Stimulated activated naive B cell treated with anti-CD40 and anti-IgM and Interleukin-4, amounts not matched to agents 10 μg/mL and 1 μg/mL and 100 μg/mL, for 72 hours (primary cell): ENCODE results near the gene POU5F1.
A peak's percentile ranks its signal among the peaks of the same experiment; 100 is the strongest.

Source experiments
- ATAC-seq, 2 donors: fragments of 150-1000 bp; cut with Tn5 transposase; replicated peaks; 2 replicates each; pipeline ENCODE4 v1.10.0; 2021; ENCODE audit warnings: moderate library complexity in 1 of 2
- DNase-seq: peaks from one replicate; pipeline ENCODE4 v3.0.0; 2021
- H3K27ac Mint-ChIP-seq: one replicate; pipeline ENCODE4 v1.8.0; 2022; ENCODE audit warnings: mild to moderate bottlenecking, mixed read lengths
- H3K27me3 Mint-ChIP-seq, 2 donors: one replicate each; pipeline ENCODE4 v1.8.0; 2022; ENCODE audit warnings: mixed read lengths in 2 of 2
- H3K36me3 Mint-ChIP-seq, 2 donors: one replicate each; pipeline ENCODE4 v1.8.0; 2022; ENCODE audit warnings: mixed read lengths in 2 of 2, mild to moderate bottlenecking in 1 of 2
- H3K4me1 Mint-ChIP-seq, 2 donors: one replicate each; pipeline ENCODE4 v1.8.0; 2022; ENCODE audit warnings: mixed read lengths in 2 of 2, mild to moderate bottlenecking in 1 of 2
- H3K4me3 Mint-ChIP-seq, 2 donors: one replicate each; pipeline ENCODE4 v1.8.0; 2022; ENCODE audit warnings: mild to moderate bottlenecking in 2 of 2, mixed read lengths in 2 of 2, moderate library complexity in 1 of 2
- H3K9me3 Mint-ChIP-seq, 2 donors: one replicate each; pipeline ENCODE4 v1.8.0; 2022; ENCODE audit warnings: mixed read lengths in 2 of 2, mild to moderate bottlenecking in 1 of 2

Gene POU5F1

DNA sequence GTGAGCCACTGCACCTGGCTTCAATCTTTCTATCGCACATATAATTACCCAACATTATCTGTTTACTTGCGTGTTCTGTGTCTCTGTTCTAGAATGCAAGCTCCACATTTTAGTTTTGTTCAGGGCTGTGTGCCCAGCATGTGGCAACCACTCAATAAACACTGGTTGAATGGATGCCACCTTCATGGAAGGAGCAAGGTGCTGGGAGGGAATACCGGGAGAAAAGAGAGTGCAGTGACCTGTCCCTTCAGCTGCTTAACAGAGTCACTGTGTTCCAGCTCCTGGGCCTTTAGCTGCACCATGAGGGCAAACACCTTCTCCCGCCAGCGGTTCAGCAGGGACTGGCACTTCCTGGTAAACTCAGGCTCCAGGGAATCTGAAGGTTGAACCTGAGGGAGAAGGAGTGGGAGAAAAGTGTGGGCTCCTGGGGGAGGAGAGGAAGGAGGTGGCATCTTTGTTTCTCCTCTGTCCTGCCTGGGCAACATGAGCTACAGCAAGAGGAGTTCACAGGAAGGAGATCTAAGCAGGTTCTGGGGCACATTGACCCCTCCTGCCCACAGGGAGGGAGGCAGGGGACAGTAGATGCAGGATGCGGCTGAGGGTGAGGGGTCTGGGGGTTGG is 20.5 kb downstream of the POU5F1 start:
- H3K4me3 Mint-ChIP-seq, result no peak overlapping the region

DNA sequence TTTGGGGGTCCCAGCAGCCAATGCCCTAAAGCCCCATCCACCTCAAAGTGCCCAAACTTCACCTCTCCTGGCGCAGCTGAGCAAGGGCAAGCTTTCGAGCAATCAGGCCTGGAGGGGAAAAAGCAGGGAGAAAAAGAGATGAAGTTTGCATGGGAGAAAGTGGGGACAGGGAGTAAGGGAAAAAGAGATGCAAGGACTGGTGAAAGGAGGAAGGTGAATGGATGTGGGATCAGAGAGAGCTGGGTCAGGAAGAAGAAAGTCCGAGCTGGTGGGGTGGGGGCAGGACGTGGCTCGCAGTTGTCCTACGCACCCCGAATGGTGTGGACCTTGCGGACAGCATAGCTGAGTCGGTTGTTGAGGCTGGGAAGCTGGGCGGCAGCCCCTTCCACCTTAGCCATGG is 25.1 kb downstream of the POU5F1 start:
- DNase-seq, result no peak
- H3K27me3 Mint-ChIP-seq, result no peaks in the 10 kb centered on the region
- ATAC-seq, result no peak
- H3K9me3 Mint-ChIP-seq, result no peaks in the 10 kb centered on the region
- no peak overlapping the region for H3K27ac Mint-ChIP-seq
- H3K36me3 Mint-ChIP-seq, result peaks cover 26 to 49% of the 10 kb centered on the region in 2 donors
- H3K4me3 Mint-ChIP-seq, result no peak overlapping the region
- H3K4me1 Mint-ChIP-seq, result peaks cover 5 to 9% of the 10 kb centered on the region in 2 donors

More for the DNA sequence above, 20.5 kb downstream of the POU5F1 start:
- H3K9me3 Mint-ChIP-seq, result no peaks in the 10 kb centered on the region
- no peak for ATAC-seq
- H3K27me3 Mint-ChIP-seq, result no peaks in the 10 kb centered on the region
- no peak overlapping the region for H3K27ac Mint-ChIP-seq
- no peak for DNase-seq
- H3K36me3 Mint-ChIP-seq, result peaks cover 26 to 59% of the 10 kb centered on the region in 2 donors
- peaks cover 8 to 9% of the 10 kb centered on the region in 2 donors for H3K4me1 Mint-ChIP-seq

DNA sequence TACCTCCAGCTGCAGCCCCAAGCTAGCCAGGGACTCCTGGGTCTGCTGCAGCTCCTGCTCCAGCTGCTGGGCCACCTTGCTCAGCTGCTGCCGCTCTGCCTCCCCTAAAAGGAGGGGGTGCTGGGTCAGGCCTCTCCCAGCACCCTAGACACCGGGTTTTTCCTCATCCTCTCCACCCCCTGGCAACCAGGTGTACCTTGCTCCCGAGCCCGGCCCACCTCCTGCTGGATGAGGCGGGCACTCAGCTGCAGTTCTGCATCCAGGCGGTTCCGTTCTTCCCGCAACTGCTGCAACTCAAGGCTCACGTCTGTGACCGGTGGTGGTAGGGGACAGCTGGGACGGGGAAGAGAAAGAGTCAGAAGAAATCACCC is 25.5 kb downstream of the POU5F1 start:
- no peaks in the 10 kb centered on the region for H3K27me3 Mint-ChIP-seq
- peaks cover 26 to 45% of the 10 kb centered on the region in 2 donors for H3K36me3 Mint-ChIP-seq
- H3K27ac Mint-ChIP-seq, result no peak overlapping the region
- no peak for ATAC-seq
- no peak for DNase-seq
- H3K9me3 Mint-ChIP-seq, result no peaks in the 10 kb centered on the region
- H3K4me3 Mint-ChIP-seq, result no peak overlapping the region
- H3K4me1 Mint-ChIP-seq, result peaks cover 5 to 9% of the 10 kb centered on the region in 2 donors

DNA sequence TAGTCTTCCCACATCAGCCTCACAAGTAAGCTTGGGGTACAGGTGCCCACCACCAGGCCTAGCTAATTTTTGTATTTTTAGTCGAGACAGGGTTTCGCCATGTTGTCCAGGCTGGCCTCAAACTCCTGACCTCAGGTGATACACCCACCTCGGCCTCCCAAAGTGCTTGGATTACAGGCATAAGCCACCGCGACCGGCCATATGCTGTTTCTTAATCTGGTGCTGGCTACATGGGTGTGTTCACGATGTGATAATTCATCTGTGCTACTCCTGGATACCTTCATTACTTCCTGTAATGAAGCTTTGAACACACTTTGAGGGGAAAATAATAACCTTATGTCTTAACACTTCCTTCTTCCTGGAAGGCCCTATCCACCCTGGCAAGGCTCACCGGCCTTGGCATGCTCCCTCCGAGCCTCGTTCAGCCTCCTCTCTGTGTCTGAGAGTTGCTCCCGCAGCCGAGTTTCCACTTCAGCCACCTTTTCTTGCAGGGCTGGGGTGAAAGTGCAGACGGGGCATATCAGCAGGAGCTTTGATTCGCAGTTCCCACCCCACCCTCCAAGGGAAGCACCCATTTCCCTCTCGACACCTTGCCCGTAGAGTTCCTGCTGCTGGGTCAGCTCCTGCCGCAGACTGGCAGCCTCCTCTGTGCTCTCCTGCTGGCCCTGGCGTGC is 26.0 kb downstream of the POU5F1 start:
- Mint-ChIP-seq H3K36me3 (peaks cover 26 to 41% of the 10 kb centered on the region in 2 donors), H3K9me3 (no peaks in the 10 kb centered on the region), H3K27me3 (no peaks in the 10 kb centered on the region), H3K27ac (no peak overlapping the region), H3K4me1 (peaks cover 5 to 9% of the 10 kb centered on the region in 2 donors), H3K4me3 (no peak overlapping the region)
- ATAC-seq (no peak), DNase-seq (no peak)

DNA sequence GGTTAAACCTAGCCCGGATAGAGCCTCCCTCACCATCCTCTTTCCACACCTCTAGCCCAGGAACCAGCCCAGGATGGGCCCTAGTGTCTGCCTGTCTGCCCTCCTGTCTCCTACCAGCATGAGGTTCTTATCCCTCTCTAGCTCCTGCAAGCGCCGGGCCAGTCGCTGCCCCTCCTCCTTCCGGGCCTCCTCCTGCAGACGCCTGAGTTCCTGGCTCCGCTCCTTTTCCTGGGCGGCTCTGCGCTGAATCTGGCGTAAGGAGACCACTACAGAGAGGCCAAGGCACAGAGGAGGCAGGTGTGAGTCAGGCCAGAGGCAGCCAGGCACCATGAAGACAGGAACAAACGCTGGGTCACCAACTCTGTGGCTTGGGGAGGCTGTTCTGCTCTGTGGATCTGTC is 27.3 kb downstream of the POU5F1 start:
- ATAC-seq (no peak), DNase-seq (no peak)
- no peaks in the 10 kb centered on the region for H3K27me3 Mint-ChIP-seq
- H3K9me3 Mint-ChIP-seq, result no peaks in the 10 kb centered on the region
- H3K4me1 Mint-ChIP-seq, result peaks cover 3 to 6% of the 10 kb centered on the region in 2 donors
- no peak overlapping the region for H3K4me3 Mint-ChIP-seq
- H3K36me3 Mint-ChIP-seq, result peaks cover 21 to 36% of the 10 kb centered on the region in 2 donors
- H3K27ac Mint-ChIP-seq, result no peak overlapping the region

GRCh38 chr6:31142361-31142761 is 28.1 kb downstream of the POU5F1 start:
- Mint-ChIP-seq H3K27me3 (peaks cover 4% of the 10 kb centered on the region in 2 donors), H3K9me3 (no peaks in the 10 kb centered on the region), H3K36me3 (peaks cover 21 to 36% of the 10 kb centered on the region in 2 donors), H3K4me1 (peaks cover 5 to 6% of the 10 kb centered on the region in 2 donors), H3K4me3 (no peak overlapping the region), H3K27ac (no peak overlapping the region)
- ATAC-seq (no peak), DNase-seq (no peak)

DNA sequence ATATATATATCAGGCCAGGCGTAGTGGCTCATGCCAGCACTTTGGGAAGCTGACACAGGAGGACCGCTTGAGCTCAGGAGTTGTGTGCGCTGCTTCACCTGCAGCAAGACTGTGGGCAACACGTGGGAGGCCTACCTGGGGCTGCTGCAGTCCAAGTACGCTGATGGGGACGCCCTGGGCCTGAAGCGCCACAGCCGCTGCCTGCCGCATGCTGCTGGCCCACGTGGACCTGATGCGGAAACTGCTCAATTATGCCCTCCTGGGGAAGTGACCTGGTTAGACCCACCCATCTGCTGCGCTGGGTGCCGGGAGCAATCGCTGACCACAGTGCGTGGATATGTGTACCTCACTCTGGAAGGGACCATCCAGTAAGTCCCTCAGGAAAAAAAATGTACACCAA is 29.8 kb downstream of the POU5F1 start:
- DNase-seq (no peak), ATAC-seq (no peak)
- H3K36me3 Mint-ChIP-seq, result peaks cover 17 to 26% of the 10 kb centered on the region in 2 donors
- peaks cover 5 to 7% of the 10 kb centered on the region in 2 donors for H3K4me1 Mint-ChIP-seq
- no peak overlapping the region for H3K27ac Mint-ChIP-seq
- H3K4me3 Mint-ChIP-seq, result no peak overlapping the region
- H3K27me3 Mint-ChIP-seq, result peaks cover 5% of the 10 kb centered on the region in 2 donors
- H3K9me3 Mint-ChIP-seq, result no peaks in the 10 kb centered on the region

GRCh38 chr6:31139599-31139998 is 30.9 kb downstream of the POU5F1 start:
- Mint-ChIP-seq H3K27me3 (peaks cover 5% of the 10 kb centered on the region in 2 donors), H3K9me3 (no peaks in the 10 kb centered on the region), H3K27ac (no peak overlapping the region), H3K4me1 (peaks cover 5 to 7% of the 10 kb centered on the region in 2 donors), H3K4me3 (no peak overlapping the region), H3K36me3 (peaks cover 6 to 15% of the 10 kb centered on the region in 2 donors)
- DNase-seq (no peak), ATAC-seq (no peak)

GRCh38 chr6:31138982-31139381 is 31.5 kb downstream of the POU5F1 start, which contains the start of gene PSORS1C2:
Gene PSORS1C2, minus strand, starts transcription at chr6:31139066. Its CDS starts 40 bp downstream, at chr6:31139026.
- ATAC-seq (no peak), DNase-seq (no peak)
- Mint-ChIP-seq H3K4me1 (peaks cover 5 to 7% of the 10 kb centered on the region in 2 donors), H3K27ac (no peak within 1 kb of the TSS), H3K9me3 (no peaks in the 10 kb centered on the region), H3K4me3 (peak within 1 kb of the TSS in 1 of 2 donors; percentile 11), H3K36me3 (peaks cover 5 to 12% of the 10 kb centered on the region in 2 donors), H3K27me3 (peaks cover 5% of the 10 kb centered on the region in 2 donors)

DNA sequence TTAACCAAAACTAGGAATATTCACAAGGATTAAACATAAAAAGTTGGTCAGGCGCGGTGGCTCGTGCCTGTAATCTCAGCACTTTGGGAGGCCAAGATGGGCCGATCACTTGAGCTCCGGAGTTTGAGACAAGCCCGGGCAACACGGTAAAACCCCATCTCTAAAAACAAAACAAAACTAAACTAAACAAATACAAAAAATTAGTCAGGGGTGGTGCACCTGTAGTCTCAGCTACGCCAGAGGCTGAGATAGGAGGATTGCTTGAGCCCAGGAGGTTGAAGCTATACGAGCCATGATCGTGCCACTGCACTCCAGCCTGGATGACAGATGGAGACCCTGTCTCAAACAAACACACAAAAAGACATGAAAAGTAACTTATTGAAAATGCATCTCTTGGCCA is 34.8 kb downstream of the POU5F1 start:
- ATAC-seq, result no peak
- Mint-ChIP-seq H3K9me3 (no peaks in the 10 kb centered on the region), H3K27ac (no peak overlapping the region), H3K4me1 (peaks cover 5 to 7% of the 10 kb centered on the region in 2 donors), H3K4me3 (no peak overlapping the region), H3K27me3 (peaks cover 5% of the 10 kb centered on the region in 2 donors), H3K36me3 (no peaks in the 10 kb centered on the region)
- DNase-seq, result no peak

DNA sequence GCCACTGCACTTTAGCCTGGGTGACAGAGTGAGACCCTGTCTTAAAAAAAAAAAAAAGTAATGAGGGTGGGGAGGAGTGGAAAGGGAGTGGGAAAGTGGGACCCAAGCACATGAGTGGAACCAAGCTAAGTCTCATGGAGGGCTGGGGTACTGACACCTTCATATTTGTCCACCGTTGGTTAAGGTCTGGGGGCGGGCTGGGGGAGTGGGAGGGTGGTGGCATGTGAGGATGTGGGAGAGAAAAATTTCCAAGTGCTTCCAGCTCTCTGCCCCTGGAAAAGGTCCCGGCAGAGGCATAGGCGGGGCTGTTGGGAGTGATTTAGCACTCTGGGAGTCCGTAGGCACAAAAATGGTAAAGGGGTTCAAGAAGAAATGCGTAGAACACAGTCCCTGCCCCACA is 37.7 kb downstream of the POU5F1 start:
- ATAC-seq (no peak), DNase-seq (no peak)
- Mint-ChIP-seq H3K27ac (no peak overlapping the region), H3K4me1 (peaks cover 8 to 11% of the 10 kb centered on the region in 2 donors), H3K27me3 (peaks cover 17 to 23% of the 10 kb centered on the region in 2 donors), H3K9me3 (no peaks in the 10 kb centered on the region), H3K4me3 (no peak overlapping the region), H3K36me3 (no peaks in the 10 kb centered on the region)

GRCh38 chr6:31131595-31131994 is 38.9 kb downstream of the POU5F1 start:
- no peak for ATAC-seq
- Mint-ChIP-seq H3K27me3 (peaks cover 17 to 19% of the 10 kb centered on the region in 2 donors), H3K36me3 (no peaks in the 10 kb centered on the region), H3K9me3 (no peaks in the 10 kb centered on the region), H3K4me3 (no peak overlapping the region), H3K4me1 (peaks cover 6% of the 10 kb centered on the region in 2 donors), H3K27ac (no peak overlapping the region)
- no peak for DNase-seq

- Mint-ChIP-seq H3K27ac (no peak overlapping the region), H3K9me3 (no peaks in the 10 kb centered on the region)
These were observed 39.7 kb downstream of the POU5F1 start for GRCh38 chr6:31130751-31131150.

DNA sequence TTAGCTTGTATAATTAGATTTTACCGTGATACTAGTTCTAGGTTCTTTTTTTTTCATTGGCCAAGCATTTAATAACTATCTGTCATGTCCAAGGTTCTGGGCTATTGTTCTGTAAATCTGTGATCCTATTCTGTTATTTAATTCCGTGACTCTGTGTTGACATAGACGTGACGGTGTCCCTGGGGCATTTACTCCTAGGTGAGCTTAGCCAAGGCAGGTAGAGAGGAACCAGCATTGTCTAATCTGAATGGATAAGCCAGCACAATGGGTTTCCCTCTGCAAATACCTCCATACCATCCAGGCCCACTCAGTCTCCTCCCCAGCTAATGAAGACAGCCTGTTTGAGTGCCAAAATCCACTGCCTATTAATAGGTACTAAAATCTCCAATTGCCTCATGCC is 41.4 kb downstream of the POU5F1 start:
- Mint-ChIP-seq H3K27ac (no peak overlapping the region), H3K4me1 (peaks cover 6 to 14% of the 10 kb centered on the region in 2 donors), H3K4me3 (no peak overlapping the region), H3K27me3 (peaks cover 19 to 24% of the 10 kb centered on the region in 2 donors), H3K9me3 (no peaks in the 10 kb centered on the region), H3K36me3 (no peaks in the 10 kb centered on the region)
- ATAC-seq (no peak), DNase-seq (no peak)

More at GRCh38 chr6:31130751-31131150, 39.7 kb downstream of the POU5F1 start:
- Mint-ChIP-seq H3K36me3 (no peaks in the 10 kb centered on the region), H3K4me1 (peaks cover 6% of the 10 kb centered on the region in 2 donors), H3K4me3 (no peak overlapping the region), H3K27me3 (peaks cover 19 to 24% of the 10 kb centered on the region in 2 donors)
- no peak for ATAC-seq
- no peak for DNase-seq
